Airway epithelial cell (primary cell): ENCODE data around the gene PTCD2. TPM values are rescaled to one million over a fixed set of nuclear protein-coding genes. Genes with fewer than 3 reads are reported as not detected.

Experiments
- total RNA-seq: library from RNA; depleted of rRNA; stranded (reverse); fragments of >200 nt; gene quantifications from 2 replicates; pipeline ENCODE4 v1.2.3, GENCODE V29; 2015

PTCD2 gene
- 6.1 and 7.6 TPM in 2 replicates for total RNA-seq

GRCh38 chr5:72319976-72320752 is at the start of gene PTCD2, which contains the start of gene MRPS27:
PTCD2 (plus strand) TSS chr5:72320373; CDS start chr5:72320383, 10 bp downstream.
MRPS27 (minus strand) TSS chr5:72320240; CDS start chr5:72320221, 19 bp downstream.

Other genes with a start within 250 kb of the PTCD2 start
- gene MAP1B, start 212.9 kb upstream of the PTCD2 start, total RNA-seq = 2.2 and 9.7 TPM in 2 replicates
- gene MRPS27, start 133 bp upstream of the PTCD2 start, total RNA-seq = 57.3 and 64.3 TPM in 2 replicates
- not detected in 2 replicates for gene ZNF366, start 187.0 kb downstream of the PTCD2 start, total RNA-seq